Measurements from ENCODE around the gene SBNO1. TPM values are rescaled to one million over a fixed set of nuclear protein-coding genes. Genes with fewer than 3 reads are reported as not detected.

The SBNO1 gene
- total RNA-seq, 1 donor from 2014 or later = 31.5 TPM

- no peak for DNase-seq (ENCODE audit: low read depth)
Observed at GRCh38 chr12:123306200-123306599, 58.4 kb downstream of the SBNO1 start.

DNA sequence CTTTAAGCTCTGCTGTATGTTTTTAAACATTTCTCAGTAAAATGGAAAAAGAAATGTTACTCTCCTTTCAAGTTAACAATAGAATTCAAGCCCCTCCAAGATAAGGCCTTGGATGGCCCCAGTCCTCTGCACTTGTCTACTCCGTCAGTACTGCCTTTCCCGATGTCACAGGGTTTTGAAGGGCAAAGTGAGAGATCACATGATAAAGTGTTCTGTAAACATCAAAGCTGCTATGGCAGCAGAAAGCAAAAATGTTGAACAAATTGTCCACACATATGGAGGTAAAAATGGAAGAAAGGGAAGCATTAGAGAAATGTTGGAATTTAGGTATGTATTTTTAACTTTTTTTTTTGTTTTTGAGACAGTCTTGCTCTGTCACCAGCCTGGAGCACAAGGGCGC is 59.5 kb downstream of the SBNO1 start:
- Histone ChIP-seq H3K36me3 (ENCODE audit: control insufficient read depth, insufficient read depth, low read length) (no peaks in the 10 kb centered on the region), H3K4me3 (ENCODE audit: low read depth, low read length) (no peak overlapping the region), H3K27me3 (ENCODE audit: control insufficient read depth, insufficient read depth, low read length) (no peaks in the 10 kb centered on the region)
- no peak for TF ChIP-seq CTCF (IDR thresholded peaks at IDR 0.05; ENCODE audit: insufficient read depth, low read length, poor library complexity, severe bottlenecking)
- no peak for DNase-seq (ENCODE audit: low read depth)

More at GRCh38 chr12:123306200-123306599, 58.4 kb downstream of the SBNO1 start:
- Histone ChIP-seq H3K27me3 (ENCODE audit: control insufficient read depth, insufficient read depth, low read length) (no peaks in the 10 kb centered on the region), H3K4me3 (ENCODE audit: low read depth, low read length) (no peak overlapping the region), H3K36me3 (ENCODE audit: control insufficient read depth, insufficient read depth, low read length) (no peaks in the 10 kb centered on the region)
- no peak for TF ChIP-seq CTCF (IDR thresholded peaks at IDR 0.05; ENCODE audit: insufficient read depth, low read length, poor library complexity, severe bottlenecking)

GRCh38 chr12:123293178-123293760 is 71.4 kb downstream of the SBNO1 start:
- Histone ChIP-seq H3K27me3 (ENCODE audit: control insufficient read depth, insufficient read depth, low read length) (no peaks in the 10 kb centered on the region), H3K36me3 (ENCODE audit: control insufficient read depth, insufficient read depth, low read length) (peaks cover 4% of the 10 kb centered on the region), H3K4me3 (ENCODE audit: low read depth, low read length) (no peak overlapping the region)
- no peak for DNase-seq (ENCODE audit: low read depth)
- TF ChIP-seq CTCF (IDR thresholded peaks at IDR 0.05; ENCODE audit: insufficient read depth, low read length, poor library complexity, severe bottlenecking) = no peak

- H3K27me3 ChIP-seq (ENCODE audit: control insufficient read depth, insufficient read depth, low read length) = no peaks in the 10 kb centered on the region
- H3K4me3 ChIP-seq (ENCODE audit: low read depth, low read length) = no peak overlapping the region
- no peak for TF ChIP-seq CTCF (IDR thresholded peaks at IDR 0.05; ENCODE audit: insufficient read depth, low read length, poor library complexity, severe bottlenecking)
- peaks cover 4% of the 10 kb centered on the region for H3K36me3 ChIP-seq (ENCODE audit: control insufficient read depth, insufficient read depth, low read length)
- no peak for DNase-seq (ENCODE audit: low read depth)
Observed at GRCh38 chr12:123289911-123290310, 74.7 kb downstream of the SBNO1 start.

GRCh38 chr12:123288751-123289346 is 75.8 kb downstream of the SBNO1 start:
- no peak for TF ChIP-seq CTCF (IDR thresholded peaks at IDR 0.05; ENCODE audit: insufficient read depth, low read length, poor library complexity, severe bottlenecking)
- no peak for DNase-seq (ENCODE audit: low read depth)
- H3K36me3 ChIP-seq (ENCODE audit: control insufficient read depth, insufficient read depth, low read length) = peaks cover 4% of the 10 kb centered on the region
- no peaks in the 10 kb centered on the region for H3K27me3 ChIP-seq (ENCODE audit: control insufficient read depth, insufficient read depth, low read length)
- H3K4me3 ChIP-seq (ENCODE audit: low read depth, low read length) = no peak overlapping the region

All from kidney epithelial cell (primary cell).